GM12891 (cell line): ENCODE data around the gene MCM9.

Experiments
- PAX5 ChIP-seq: IDR thresholded peaks from 2 replicates; pipeline ENCODE4 v1.6.1; 2011; ENCODE audit warnings: low read length, moderate library complexity, mild to moderate bottlenecking; ENCODE audit not compliant: insufficient read depth, severe bottlenecking
- POLR2A ChIP-seq: IDR thresholded peaks from 2 replicates; pipeline ENCODE4 v1.6.1; 2011; ENCODE audit warnings: low read depth, low read length, control low read depth
- POLR2AphosphoS5 ChIP-seq: IDR thresholded peaks from 2 replicates; pipeline ENCODE4 v1.6.1; 2011; ENCODE audit warnings: low read depth, low read length, control low read depth
- SPI1 ChIP-seq: IDR thresholded peaks from 2 replicates; pipeline ENCODE4 v1.6.1; 2011; ENCODE audit warnings: low read depth, low read length, control low read depth
- TAF1 ChIP-seq: IDR thresholded peaks from 2 replicates; pipeline ENCODE4 v1.6.1; 2011; ENCODE audit warnings: low read depth, low read length, control low read depth

DNA sequence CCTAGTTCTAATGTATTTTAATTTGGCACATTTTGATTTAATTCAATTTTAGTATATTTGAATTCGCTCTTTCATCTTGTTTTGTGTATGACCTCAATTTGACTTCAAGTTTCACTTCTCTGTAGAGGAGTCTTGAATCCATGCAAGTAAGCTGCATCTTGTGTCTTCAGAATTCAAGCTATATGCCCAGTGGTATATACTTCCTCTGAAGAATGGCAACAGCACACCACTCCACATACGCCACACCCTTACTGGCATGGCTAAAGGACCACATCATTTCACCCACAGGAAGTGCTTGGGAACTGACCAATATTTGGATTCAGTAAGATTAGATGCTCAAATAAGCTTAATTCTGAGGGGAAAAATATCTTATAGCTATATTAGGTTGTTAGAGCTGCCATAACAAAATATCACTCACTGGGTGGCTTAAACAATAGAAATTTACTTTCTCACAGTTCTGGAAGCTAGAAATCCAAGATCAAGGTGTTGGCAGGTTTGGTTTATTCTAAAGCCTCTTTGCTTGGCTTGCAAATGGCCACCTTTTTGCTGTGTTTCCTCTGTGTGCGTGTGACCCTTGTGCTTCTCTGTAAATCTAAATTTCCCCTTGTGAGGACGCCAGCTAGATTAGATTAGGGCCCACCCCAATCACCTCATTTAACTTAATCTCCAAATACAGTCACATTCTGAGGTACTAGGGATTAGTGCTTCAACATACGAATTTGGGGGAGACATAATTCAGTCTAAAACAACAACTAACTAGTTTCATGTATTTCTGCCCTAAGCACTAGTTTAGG is 43.8 kb downstream of the MCM9 start:
- TF ChIP-seq POLR2A (peak; percentile 37; the same call in 1 of the 2 replicates), TAF1 (no peak), POLR2AphosphoS5 (peak; percentile 18; the same call in 1 of the 2 replicates), PAX5 (no peak), SPI1 (peak; percentile 94)
